GM18519 (cell line): ENCODE data around the gene TBC1D22A.
"Not testable (repeated sequence)": the region's sequence is repeated elsewhere in the genome, so short reads cannot be mapped to it uniquely, and the experiment has no call there.

Source experiments
- ATAC-seq: cut with Tn5 transposase; IDR thresholded peaks from one replicate; pipeline ENCODE4 v1.9.1; 2021; ENCODE audit warnings: mild to moderate bottlenecking, moderate library complexity; ENCODE audit not compliant: unreplicated experiment, low FRiP score

Gene TBC1D22A

DNA sequence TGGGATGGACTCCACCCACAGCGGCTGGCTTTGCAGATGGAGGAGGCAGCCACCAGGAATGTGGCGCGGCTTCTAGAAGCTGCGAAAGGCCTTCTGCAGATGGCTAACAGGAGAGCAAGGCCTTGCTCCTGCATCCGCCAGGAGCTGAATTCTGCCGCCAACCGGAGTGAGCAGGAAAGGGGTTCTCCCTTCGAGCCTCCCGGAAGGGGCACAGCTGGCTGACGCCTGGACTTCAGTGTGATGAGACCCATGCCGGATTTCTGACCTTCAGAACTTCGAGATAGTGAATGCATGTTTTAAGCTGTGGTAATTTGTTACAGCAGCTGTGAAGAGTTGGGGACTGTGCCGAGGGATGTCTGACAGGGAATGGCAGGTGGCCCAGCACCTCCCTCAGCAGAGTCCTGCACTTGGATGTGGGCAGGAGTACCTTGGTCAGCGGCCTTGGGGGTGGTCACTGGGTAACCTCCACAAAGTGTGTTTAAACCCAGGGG is 7.7 kb downstream of the TBC1D22A start:
- ATAC-seq = no peak

DNA sequence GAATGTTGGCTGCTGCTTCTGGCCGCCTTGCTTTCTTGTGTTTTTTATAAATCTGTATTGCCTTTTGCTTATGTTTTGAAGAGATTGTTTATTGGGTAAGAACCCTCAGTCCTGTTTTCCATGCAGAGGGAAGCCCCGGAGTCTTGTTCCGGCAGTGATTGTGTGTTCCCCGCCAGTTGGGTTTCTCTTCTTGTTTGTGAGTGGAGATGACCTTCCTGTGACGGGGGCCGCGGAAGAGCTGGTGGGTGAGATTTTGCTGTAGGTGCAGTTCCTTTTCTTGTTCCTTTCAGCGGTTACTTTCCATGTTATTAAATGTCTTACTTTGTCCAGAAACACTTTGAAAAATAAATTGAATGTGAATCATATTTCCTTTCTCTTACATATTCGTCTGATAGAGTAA is 8.3 kb downstream of the TBC1D22A start:
- no peak for ATAC-seq

DNA sequence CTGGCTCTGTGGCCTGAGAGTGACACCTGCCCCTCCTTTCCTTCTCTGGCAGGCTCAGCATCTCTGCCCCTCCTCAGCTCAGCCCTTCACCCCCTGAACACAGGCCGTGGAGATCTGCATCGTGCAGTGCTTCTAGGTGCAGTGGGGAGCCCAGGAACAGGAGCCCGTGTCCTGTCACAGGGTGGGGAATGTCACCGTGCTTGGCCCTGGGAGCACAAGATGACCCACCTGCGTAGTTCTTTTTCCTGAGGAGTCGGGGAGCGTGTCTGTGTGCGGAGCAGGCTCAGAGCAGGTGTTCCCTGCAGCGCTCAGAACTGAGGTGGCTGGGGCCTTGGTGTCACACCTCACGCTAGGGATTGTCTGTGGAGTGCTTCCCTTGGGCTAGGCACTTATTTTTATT is 10.6 kb downstream of the TBC1D22A start:
- ATAC-seq = no peak

DNA sequence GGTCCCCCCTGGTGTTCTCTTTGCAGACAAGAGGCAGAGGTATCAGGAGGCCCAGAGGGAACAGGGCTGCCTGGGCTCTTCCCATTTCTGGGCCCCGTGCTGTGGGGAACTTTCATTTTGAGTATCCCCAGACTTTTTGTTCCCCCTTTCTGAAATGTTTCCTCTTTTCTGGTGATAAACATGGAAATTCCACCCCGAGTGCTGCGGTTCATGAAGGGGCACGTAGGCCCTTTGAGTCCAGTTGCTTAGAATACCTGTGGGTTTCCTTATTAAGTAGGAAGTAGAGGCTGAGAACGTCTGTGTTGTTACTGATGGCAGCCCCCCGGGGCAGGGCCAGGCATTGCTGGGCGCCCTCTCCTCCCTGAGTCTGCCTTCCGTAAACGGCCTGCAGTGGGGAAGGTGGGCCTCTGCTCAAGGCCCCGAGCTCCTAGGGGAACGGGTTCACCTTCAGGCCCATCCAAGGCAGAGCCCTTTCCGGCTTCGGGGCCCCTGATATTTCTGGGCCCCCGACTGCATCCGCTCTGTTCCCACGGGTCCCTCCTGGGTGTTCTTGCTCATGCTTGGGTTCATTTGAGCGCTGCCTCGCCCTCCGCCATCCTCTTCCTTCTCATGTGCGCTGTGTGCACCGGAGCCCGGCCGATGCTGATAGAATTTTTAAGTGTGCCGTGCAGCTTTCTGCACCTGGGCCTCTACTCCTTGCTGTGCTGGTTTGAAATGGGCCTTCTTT is 12.0 kb downstream of the TBC1D22A start:
- no peak for ATAC-seq

DNA sequence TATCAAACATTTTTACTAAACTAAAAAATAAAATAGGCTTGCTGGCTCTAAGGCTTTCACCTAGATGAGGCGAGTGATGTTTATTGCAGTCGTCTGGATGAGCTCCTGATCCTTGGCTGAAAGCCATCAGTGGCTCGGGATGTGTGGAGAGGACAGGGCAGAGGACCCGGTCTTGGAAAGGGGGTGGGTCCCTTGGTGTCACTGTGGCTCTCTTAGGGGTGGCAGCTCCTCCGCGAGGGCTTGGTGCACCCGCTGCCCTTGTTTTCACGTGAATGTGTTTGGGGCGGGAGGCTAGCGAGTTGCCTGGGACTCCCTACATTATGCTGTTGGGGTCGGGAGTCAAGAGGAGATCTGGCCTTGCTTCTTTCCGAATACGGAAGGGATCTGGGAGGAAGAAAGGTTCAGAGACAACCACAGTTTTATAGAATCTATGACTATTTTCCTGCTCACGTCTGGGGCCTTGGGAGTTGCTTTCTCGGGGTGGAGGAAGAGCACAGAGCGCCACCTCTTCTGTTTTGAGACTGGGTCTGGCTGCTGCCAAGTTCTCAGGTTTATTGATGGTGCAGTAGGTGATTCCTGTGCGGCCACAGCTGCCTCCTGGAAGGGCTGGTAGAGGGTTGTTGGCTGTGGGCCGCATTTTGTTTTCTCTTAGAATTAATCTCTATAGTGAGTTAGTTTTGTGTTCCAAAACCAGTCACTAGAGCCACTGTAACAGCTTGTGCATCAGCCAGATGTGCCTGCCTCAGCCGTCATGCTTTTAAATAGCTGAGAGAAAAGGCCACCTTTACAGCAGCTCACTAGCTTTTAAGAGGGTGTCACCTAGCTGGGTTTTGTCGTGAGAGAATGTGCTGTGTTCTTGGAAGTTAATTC is 12.8 kb downstream of the TBC1D22A start:
- ATAC-seq = no peak

DNA sequence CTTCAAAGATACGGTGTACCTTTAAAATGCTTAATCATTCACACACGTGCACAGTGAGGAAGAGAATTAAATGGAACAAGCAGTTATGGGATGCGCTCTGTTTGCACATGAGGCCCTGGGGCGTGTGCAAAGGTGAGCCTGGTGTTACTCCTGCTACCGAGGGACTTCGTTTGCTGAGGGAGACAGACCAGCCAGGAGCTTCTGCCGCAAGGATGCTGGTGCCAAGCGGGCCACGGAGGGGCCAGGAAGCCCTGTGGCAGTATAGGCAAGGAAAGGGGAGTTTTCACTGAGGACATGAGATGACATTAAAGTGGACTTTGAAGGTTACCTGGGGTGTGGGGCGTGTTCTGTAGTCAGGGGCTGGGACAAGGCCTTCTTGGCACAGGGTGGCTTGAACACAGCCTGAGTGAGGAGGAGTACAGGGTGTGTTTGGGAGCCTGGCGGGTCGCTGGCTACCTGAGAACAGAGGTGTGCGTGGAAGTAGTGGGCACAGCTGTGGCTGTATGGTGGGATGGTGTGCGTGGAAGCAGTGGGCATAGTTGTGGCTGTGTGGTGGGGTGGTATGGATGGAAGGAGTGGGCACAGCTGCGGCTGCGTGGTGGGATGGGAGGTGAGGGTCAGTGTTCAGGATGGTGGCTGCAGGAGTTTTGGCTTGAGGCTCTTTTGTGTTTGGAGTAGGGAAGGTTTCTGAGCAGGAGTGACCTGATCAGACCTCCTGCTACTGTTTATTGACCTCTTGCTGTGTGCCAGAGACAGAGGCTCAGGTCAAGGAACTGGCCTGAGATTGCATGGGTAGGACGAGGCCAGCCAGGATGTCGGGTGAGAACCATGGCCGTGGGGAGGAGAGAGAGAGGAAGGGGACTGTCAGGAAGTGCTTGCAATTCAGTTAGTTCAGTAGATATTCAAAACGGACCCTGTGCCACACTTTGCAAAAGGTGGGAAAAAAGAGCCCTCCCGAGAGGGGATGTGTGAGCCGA is 13.7 kb downstream of the TBC1D22A start:
- ATAC-seq = no peak

DNA sequence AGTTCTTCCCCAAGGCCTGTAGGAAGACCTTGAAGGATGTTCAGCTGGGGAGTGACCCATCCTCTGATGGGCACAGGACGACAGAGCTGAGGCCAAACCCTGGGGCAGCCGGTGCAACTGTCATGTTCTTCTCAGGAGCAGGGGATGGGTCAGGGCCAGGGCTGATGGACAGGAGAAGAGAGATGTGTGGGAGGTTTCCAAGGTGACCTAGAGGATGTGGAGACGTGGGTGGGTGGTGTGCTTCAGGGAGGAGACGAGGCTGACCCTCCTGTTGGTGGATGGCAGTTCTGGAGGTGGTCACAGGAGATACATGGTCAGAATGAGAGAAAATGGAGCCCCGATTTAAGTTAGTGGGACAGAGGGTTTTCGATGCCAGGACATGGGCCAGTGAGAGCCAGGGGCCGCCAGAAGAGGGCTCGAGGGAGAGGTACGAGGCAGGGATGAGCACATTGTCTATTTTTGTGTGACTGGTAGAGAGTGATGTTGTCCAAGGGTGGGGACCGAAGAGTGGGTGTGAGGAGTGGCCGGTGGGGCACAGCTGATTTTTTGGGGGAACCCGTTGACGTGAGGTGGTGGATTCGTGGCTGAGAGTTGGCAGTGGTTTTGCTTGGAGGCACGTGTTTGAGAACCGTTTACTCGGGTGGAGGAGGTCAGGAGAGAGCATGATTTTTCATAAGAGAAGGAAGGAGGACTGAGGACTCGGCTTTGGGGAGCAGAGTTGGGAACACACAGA is 14.6 kb downstream of the TBC1D22A start:
- no peak for ATAC-seq

DNA sequence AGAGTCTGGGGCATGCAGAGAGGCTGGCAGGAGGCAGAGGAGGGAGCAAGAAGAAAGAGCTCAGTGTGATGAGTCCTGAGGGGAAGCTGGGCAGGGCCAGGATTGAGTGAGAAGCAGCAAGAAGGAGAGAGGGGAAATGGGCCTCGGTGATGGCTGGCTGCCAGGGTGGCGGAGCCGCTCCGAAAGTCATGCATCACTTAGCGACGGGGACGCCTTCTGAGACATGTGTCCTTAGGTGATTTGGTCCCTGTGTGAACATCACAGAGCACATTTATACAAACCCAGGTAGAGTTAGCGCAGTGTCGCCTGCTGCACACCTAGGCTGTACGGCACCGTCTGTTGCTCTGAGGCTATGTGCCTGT is 15.1 kb downstream of the TBC1D22A start:
- ATAC-seq = no peak

DNA sequence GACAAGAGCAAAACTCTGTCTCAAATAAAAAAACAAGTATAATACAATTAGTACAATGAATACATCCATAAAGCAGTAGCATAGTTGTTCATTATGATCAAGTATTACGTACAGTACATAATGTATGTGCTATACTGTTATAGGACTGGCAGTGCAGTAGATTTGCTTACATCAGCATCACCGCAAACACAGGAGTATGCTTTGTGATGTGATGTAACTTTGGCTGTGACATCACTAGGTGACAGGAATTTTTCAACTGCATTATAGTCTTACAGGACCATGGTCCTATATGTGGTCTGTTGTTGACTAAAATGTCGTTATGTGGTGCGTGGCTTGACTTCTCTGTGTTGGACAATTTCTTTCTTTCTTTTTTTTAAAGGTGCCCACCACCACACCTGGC is 16.6 kb downstream of the TBC1D22A start:
- no peak for ATAC-seq

DNA sequence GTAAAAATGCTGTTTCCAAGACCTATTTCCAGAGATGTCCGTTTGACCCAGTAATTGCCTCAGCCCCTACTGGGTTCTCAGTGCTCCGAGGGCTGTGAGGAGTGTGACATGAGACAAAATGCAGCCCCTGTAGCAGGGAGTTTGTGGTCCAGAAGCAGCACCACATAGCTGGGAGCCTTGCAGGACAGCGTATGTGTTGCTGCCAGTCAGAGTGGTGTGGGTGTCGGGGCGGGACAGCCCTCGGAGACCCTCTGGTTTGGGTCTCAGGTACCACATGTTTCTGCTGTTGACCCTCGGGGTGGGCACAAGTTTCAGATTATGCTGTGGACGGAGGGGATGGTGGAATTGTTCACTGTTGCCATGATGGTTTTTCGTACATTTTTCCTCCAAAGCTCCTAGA is 17.2 kb downstream of the TBC1D22A start:
- ATAC-seq = no peak

DNA sequence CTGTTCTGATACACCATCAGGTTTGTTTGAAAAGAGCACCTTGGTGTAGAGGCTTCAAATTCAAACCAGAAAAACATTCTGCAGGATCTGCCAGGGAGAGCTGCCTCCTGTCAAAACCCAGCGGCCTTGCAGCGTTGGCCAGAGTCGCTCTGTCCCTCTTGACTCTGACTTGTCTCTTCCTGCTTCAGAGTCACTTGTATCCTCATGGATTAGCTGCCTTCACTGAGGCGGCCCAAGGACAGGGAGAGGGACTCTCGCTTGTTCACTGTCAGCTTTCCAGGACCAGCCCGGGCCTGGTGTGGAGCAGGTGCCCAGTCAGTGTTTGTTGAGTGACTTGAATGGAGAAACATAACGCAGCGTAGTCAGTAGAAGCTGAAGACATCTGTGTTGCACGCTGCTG is 18.0 kb downstream of the TBC1D22A start:
- ATAC-seq = no peak

DNA sequence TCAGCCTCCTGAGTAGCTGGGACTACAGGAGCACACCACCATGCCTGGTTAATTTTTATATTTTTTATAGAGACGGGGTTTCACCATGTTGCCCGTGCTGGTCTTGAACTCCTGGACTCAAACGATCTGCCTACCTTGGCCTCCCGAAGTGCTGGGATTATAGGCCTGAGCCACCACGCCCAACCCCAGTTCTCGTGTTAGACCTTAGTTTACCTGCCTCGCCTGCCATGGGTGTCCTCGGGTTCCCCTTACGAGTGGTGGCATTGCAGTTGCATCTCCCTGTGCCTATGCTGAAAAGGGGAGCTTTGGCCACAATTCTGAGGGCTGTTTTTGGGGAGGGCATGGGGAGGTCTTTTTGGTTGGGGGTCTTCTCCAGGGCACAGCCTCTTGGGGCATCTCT is 18.8 kb downstream of the TBC1D22A start:
- no peak for ATAC-seq

DNA sequence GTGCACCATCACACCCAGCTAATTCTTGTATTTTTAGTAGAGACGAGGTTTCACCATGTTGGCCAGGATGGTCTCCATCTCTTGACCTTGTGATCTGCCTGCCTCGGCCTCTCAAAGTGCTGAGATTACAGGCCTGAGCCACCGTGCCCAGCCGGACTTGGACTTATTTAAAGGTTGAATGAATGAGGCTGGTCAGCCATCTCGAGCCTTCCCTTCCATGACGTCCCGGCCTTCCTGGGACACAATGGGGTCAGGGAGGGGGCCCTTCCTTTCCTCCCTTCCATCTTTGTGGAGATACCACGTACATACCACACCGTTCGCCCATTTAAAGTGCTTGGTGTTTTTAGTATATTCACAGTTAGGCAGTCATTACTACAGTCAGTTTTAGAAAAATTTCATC is 19.8 kb downstream of the TBC1D22A start:
- ATAC-seq = not testable (repeated sequence)

DNA sequence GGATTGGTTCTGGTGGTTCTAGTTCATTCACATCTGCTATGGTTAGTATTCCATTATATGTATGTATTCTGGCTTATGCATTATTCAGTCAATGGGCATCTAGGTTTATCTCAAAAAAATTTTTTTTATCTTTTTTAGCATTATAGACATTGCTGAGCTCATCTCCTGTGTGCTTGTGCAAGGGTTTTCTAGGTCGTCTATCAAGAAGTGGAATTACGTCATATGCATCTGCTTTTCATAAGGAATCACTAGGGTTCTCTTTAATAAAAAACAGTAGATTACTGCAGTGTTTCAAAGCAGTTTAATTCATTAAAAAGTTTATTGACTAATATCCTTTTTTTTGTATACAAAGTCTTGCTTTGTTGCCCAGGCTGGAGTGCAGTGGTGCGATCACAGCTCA is 21.3 kb downstream of the TBC1D22A start:
- no peak for ATAC-seq

DNA sequence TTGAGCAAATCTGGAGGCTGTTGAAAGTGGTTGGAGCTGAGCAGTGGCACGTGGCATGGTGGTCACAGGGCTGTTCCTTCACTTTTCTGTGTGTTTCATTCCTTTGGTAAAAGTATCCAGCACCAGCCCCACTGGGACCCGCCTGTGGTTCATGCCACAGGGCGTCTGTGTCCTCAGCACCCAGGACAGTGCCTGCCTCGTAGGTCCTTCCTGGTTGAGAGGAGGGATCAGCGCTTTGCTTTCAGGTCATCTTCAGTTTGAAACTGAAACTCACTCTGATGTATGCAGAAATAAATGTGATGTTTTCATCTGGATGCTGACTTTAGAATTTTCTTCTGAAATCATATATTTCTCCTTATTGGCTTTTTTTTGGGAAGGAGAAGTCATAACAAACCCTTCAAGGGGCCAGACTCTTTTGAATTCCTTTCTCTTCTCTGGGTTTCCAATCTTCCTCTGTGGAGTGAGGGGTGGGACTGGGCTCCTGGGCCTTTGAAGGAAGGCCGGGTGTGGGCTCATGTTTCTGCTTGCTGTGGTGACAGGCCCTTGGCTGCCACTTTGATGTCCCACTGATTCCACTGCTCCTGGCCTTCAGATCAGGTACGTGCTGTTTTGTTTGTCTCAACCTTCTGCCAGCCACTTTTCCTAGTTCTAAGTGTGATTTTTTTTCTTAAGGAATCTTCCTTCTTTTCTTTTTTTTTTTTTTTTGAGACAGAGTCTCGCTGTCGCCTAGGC is 26.2 kb downstream of the TBC1D22A start:
- ATAC-seq = no peak

DNA sequence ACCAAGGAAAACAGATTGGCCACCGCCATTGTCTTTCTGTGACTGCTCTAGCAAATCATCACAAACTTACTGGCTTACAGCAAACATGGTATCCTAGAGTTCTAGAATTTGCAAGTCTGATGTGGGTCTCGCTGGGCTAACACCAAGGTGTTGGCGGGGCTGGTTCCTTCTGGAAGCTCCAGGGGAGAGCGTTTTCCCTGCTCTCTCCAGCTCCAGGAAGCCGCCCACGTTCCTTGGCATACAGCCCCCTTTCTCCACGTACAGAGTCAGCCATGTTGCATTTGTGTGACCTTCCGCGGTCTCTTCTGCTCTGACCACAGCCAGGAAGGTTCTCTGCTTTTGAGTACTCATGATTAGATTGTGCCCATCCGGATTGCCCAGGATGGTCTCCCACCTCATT is 27.5 kb downstream of the TBC1D22A start:
- no peak for ATAC-seq

DNA sequence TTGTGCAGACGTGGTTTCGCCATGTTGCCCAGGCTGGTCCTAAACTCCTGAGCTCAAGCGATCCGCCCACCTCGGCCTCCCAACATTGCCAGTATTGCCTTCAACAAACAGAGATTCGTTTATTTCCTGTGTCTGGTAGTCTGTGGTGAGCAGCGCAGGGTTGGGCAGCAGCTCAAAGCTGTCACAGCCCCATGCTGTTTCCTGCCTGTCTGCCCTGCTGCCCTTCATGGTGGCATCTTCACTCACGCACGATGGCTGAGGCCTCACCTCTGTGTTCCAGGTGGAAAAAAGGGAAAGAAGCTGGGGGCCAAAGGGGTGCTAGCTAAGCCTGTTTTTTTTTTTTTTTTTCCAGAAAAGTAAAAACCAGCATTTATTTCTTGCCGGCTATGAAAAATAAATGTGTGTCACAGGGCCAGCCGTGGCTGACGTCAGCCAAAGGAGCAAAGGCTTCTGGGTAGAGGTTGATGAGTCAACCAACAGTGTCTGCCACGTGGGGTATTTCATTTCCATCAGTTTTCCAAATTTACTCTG is 28.8 kb downstream of the TBC1D22A start:
- ATAC-seq = no peak

DNA sequence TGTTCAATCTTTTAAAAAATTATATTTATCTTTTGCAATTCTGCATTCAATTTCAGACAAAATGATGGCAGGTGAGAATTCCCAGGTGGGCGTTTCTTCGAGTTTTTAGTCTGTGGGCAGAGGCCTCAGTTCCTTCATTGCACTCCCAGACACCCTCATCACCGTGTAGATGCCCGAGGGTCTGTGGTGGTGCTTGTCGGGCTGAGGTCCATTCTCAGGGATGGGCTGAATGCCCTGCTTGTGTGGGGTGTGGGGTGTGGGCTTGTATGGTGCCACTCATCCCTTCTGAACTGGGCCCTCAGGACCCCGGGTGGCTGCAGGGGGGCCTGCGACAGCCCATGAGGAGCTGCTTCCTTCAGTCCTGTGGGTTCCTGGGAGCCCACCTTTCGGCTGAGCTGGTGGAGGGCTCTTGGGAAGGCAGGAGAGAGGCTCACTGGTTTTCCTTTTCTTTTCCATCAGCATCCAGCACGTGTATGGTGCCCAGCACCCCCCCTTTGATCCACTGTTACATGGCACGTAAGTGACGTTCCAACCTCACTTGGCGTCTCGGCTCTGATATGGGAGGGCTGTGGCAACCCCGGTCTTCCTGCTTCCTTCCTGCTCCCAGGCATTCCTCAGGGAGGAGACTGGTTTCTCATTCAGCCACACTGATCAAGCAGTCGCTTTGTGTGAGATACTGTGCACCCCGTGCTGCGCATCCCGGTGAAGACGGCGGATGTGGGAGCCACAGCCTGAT is 29.8 kb downstream of the TBC1D22A start:
- ATAC-seq = no peak
